Measurements from ENCODE around the gene CTDSPL2.

- TF ChIP-seq POLR2A (IDR thresholded peaks at IDR 0.05; ENCODE audit: low read length) (no peak), GATA1 (IDR thresholded peaks at IDR 0.05; ENCODE audit: low read depth, low read length) (no peak)
Observed at GRCh38 chr15:44527241-44527640, 99.8 kb downstream of the CTDSPL2 start.
